Measurements from ENCODE around the gene SRPK1. TPM values are rescaled to one million over a fixed set of nuclear protein-coding genes. Genes with fewer than 3 reads are reported as not detected.

SRPK1 gene
- total RNA-seq, 1 experiment from 2014 or later = 46.9 TPM

DNA sequence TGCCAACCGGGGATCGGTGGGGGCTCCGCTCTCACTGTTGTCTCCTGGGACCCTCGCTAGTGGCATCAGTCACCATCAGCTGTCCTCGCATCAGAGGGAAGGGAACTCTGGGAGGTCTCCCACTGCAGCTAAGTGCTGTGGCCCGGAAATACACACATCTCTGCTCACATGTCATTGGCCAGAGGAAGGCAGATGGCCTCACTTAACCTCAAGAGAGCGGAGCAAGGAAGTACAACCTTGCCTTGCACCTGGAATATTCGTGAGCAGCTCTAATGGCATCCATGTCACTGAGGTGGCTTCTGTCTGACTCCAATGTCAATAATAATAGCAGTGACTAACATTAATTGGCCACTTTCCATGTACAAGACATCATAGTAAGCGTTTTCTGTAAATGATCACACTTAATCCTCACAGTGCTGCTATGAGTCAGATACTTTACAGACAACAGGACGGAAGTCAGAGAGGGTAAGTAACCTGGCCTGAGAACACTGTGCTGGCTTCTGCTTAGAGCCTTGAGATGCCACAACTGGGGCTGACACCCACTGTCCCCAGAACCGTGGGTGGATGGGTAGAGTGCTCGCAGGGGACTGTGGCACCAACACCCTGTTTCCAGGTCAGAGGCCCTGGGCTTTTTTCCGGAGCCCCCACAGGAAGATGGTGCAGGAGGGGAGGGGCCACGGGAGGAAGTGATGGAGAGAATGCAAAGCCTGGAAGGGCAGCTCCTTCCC, 109.8 kb downstream of the SRPK1 start:
- Histone ChIP-seq H3K27ac (no peak overlapping the region), H3K27me3 (replicated peaks) (no peaks in the 10 kb centered on the region), H3K4me3 (no peak overlapping the region), H3K4me1 (replicated peaks) (peaks cover 8% of the 10 kb centered on the region), H3K36me3 (no peaks in the 10 kb centered on the region), H3K9me3 (replicated peaks) (no peaks in the 10 kb centered on the region)
- DNase-seq (ENCODE audit: low read depth in 1 of 2, low spot score in 2 of 2) = no peak

DNA sequence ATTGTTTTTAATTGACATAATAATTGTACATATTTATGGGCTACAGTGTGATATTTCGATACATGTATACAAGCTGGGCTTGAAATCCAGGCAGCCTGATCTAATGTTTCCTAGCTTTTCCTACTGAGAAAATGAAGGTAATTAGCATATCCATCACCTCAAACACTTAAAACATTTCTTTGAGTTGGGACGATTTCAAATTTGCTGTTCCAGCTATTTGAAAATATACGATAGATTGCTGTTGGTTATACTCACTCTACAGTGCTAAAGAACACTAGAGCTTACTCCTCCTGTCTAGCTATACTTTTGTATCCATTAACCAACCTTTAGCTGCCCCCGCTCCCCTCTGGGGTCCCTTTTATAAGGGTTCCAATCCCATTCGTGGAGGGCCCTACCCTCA, 111.1 kb downstream of the SRPK1 start:
- no peaks in the 10 kb centered on the region for H3K36me3 ChIP-seq
- no peak overlapping the region for H3K27ac ChIP-seq
- no peaks in the 10 kb centered on the region for H3K27me3 ChIP-seq (replicated peaks)
- DNase-seq (ENCODE audit: low read depth in 1 of 2, low spot score in 2 of 2) = no peak
- no peaks in the 10 kb centered on the region for H3K9me3 ChIP-seq (replicated peaks)
- H3K4me3 ChIP-seq = no peak overlapping the region
- H3K4me1 ChIP-seq (replicated peaks) = peaks cover 13% of the 10 kb centered on the region

DNA sequence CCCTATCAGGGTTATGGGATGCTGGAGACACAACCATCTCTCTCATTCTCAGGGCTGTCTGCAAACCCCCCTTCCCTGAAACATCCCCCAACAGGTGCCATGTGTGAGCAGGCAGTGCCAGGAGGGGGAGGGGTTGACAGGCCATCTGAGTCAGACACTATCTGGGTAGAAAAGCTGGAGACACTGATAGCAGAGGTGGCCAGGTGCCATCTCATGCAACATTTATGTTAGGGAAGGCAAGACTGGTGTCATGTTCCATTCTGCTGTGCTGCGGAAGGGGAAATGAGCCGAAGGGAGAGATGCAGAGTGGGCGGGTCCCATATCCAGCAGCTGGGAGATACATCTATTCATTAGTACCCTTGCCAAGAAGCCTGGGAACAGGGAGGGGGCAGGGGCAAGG, 112.2 kb downstream of the SRPK1 start:
- Histone ChIP-seq H3K9me3 (replicated peaks) (no peaks in the 10 kb centered on the region), H3K36me3 (no peaks in the 10 kb centered on the region), H3K4me1 (replicated peaks) (peaks cover 13% of the 10 kb centered on the region), H3K4me3 (no peak overlapping the region), H3K27me3 (replicated peaks) (no peaks in the 10 kb centered on the region), H3K27ac (no peak overlapping the region)
- DNase-seq (ENCODE audit: low read depth in 1 of 2, low spot score in 2 of 2) = no peak

DNA sequence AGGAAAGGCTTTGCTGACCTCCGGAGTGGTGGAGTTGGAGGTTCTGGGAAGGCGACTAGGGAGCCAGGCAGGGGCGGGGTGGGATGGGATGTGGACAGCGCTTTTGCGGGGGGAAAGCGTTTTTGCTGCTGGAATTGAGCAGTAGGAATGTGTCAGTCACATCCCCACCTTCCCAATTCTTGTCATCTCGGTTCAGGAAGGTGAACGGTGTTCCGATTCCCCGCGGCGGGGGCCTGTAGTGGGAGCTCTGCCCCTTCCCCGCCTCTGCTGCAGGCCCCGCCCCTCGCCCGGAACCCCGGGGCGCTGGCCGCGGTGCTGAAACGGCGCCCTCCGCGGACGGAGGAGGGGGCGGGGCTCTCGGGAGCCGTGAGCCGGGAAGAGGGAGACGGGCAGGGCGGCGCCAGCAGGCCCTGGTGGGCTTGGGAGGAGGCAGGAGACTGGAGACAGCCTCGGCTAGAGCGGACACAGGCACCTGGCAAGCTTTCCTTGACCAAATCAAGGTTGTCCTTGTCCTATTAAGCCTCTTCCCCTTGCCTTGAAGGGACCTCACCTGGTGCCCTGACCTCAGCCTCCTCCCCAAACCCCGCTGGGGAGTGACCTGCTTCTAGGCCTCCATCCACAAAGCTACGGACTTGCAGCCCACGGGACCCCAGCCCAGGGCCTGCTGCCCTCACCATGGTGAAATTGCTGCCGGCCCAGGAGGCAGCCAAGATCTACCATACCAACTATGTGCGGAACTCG, 115.7 kb downstream of the SRPK1 start, which contains the start of gene LHFPL5:
LHFPL5 (plus strand) TSS at position 357 of the 741 bp plus-strand sequence; CDS start at position 676, 319 bp downstream.
- H3K9me3 ChIP-seq (replicated peaks) = no peaks in the 10 kb centered on the region
- no peaks in the 10 kb centered on the region for H3K27me3 ChIP-seq (replicated peaks)
- no peak within 1 kb of the TSS for H3K4me3 ChIP-seq
- H3K27ac ChIP-seq = no peak within 1 kb of the TSS
- DNase-seq (ENCODE audit: low read depth in 1 of 2, low spot score in 2 of 2) = peak in 1 of 2 experiments; percentile 42
- peaks cover 5% of the 10 kb centered on the region for H3K4me1 ChIP-seq (replicated peaks)
- H3K36me3 ChIP-seq = no peaks in the 10 kb centered on the region

DNA sequence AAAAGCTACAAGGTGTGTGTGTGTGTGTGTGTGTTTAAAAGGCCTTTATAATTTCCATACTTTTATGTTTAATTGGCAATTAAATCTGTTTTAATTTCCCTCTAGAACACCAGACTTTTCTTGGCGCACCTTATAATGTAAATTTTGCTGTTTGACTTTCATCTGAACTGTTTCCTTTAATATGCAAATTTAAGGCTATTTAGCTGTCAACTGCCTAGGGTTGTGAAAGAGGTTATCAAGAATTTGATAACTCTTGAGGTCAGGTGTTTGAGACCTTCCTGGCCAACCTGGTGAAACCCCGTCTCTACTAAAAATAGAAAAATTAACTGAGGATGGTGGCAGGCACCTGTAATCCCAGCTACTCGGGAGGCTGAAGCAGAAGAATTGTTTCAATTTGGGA, 119.8 kb downstream of the SRPK1 start:
- DNase-seq (ENCODE audit: low read depth in 1 of 2, low spot score in 2 of 2) = no peak
- Histone ChIP-seq H3K27ac (no peak overlapping the region), H3K27me3 (replicated peaks) (no peaks in the 10 kb centered on the region), H3K4me3 (no peak overlapping the region), H3K4me1 (replicated peaks) (peaks cover 5% of the 10 kb centered on the region), H3K36me3 (no peaks in the 10 kb centered on the region), H3K9me3 (replicated peaks) (no peaks in the 10 kb centered on the region)

DNA sequence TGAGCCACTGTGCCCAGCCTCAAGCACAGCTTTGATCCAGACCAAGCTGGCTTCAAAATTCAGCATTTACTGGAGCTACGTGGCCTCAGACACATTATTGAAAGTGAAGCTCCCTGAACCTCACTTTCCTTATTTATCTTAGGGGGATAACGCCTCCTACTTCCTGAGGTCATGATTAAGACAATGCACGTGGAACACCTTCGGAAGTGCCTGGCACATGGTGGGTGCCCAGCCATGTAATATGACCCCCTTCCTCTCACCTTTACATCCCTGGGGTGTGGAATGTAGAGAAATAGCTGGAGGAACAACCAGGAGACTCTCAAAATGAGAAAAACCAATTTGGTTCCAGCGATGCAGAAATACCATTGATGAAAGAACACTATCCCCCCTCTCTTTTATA, 122.2 kb downstream of the SRPK1 start:
- Histone ChIP-seq H3K36me3 (no peaks in the 10 kb centered on the region), H3K27me3 (replicated peaks) (peaks cover under 1% of the 10 kb centered on the region; the same call in 1 of the 2 replicates), H3K4me1 (replicated peaks) (no peaks in the 10 kb centered on the region), H3K4me3 (no peak overlapping the region), H3K27ac (no peak overlapping the region), H3K9me3 (replicated peaks) (no peaks in the 10 kb centered on the region)
- DNase-seq (ENCODE audit: low read depth in 1 of 2, low spot score in 2 of 2) = no peak

DNA sequence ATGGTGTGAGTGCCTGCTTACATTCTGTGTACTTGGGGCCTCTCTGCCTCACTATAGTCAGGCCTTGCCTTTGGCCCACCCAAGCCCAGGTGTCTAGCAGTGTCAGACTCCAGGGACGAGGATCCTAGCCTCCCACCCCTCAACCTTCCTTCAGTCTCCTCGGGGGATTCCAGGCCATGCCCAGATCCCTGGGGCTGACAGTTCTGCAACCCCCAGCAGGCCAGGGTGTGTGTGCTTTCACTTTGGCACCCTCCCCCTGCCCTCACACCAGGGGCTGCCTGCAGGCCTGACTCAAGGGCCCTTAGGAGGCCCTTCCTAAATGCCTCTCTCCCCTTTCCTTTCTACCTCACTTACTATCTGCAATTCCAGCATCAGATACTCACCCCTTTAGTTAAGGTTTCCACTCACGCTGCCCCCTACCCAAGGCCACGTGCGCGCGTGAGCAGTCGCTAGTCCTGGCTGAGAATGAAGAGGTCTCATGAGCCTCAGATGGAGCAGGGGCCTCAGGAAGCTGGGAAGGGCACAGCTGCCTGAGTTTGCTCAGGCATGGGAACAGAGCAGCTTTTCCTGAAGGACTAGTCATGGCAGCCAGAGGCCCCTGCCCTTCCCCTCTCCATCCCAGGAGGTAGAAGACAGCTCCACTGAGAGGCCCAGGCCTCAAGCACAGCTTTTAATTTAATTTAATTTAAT, 122.9 kb downstream of the SRPK1 start:
- H3K4me3 ChIP-seq = no peak overlapping the region
- no peak for DNase-seq (ENCODE audit: low read depth in 1 of 2, low spot score in 2 of 2)
- no peak overlapping the region for H3K27ac ChIP-seq
- no peaks in the 10 kb centered on the region for H3K9me3 ChIP-seq (replicated peaks)
- H3K36me3 ChIP-seq = no peaks in the 10 kb centered on the region
- no peaks in the 10 kb centered on the region for H3K4me1 ChIP-seq (replicated peaks)
- H3K27me3 ChIP-seq (replicated peaks) = peaks cover 4% of the 10 kb centered on the region; the same call in 1 of the 2 replicates

DNA sequence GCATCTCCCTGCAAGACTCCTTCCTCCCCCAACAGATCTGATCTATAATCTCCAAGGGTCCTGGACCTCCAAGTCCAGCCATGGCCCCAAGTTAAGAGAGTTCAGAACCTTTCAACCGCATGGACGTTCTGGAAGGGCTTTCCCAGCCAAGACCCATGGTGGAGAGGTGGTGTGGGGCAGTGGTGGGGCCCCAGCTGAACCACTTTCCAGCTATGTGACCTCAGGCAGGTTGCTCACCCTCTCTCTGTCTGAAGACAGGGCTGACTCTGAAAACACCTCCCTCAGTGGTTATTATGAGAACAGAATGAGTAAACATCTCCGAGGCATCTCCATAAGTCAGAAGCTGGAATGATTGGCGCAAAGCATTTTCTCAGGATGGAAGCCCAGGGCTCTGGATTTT, 124.7 kb downstream of the SRPK1 start:
- H3K36me3 ChIP-seq = no peaks in the 10 kb centered on the region
- H3K4me1 ChIP-seq (replicated peaks) = no peaks in the 10 kb centered on the region
- peaks cover 4% of the 10 kb centered on the region; the same call in 1 of the 2 replicates for H3K27me3 ChIP-seq (replicated peaks)
- H3K4me3 ChIP-seq = no peak overlapping the region
- no peak overlapping the region for H3K27ac ChIP-seq
- no peak for DNase-seq (ENCODE audit: low read depth in 1 of 2, low spot score in 2 of 2)
- no peaks in the 10 kb centered on the region for H3K9me3 ChIP-seq (replicated peaks)

DNA sequence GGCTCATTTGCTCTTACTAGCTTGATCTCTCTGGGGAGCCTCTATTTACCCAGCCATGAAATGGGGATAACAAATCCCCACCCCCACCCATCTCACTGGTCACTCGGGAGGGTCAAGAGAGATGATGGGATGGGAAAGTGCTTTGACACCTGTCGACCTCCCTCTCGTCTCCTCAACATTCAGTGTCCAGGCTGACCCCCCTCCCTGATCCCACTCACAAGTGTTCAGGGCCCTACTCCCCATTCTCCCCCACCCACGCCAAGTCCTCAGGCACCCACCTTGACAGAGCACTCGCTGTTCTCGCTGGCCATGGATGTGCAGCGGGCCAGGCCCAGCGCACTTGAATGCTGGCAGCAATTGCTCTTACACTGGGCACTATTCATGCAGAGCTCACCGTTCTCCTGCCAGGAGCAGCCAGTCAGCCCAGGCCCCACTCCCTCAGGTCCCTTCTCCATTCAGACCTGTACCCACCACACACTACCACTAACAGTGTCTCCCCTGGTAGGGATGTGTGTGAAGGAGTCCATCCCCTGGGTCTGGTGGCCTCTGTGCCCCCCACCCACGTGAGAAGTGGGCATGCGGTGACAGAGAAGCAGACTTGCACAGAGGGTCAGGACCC, 125.3 kb downstream of the SRPK1 start:
- Histone ChIP-seq H3K27ac (no peak overlapping the region), H3K27me3 (replicated peaks) (peaks cover 5% of the 10 kb centered on the region; the same call in 1 of the 2 replicates), H3K4me1 (replicated peaks) (no peaks in the 10 kb centered on the region), H3K9me3 (replicated peaks) (no peaks in the 10 kb centered on the region), H3K36me3 (no peaks in the 10 kb centered on the region), H3K4me3 (no peak overlapping the region)
- no peak for DNase-seq (ENCODE audit: low read depth in 1 of 2, low spot score in 2 of 2)

DNA sequence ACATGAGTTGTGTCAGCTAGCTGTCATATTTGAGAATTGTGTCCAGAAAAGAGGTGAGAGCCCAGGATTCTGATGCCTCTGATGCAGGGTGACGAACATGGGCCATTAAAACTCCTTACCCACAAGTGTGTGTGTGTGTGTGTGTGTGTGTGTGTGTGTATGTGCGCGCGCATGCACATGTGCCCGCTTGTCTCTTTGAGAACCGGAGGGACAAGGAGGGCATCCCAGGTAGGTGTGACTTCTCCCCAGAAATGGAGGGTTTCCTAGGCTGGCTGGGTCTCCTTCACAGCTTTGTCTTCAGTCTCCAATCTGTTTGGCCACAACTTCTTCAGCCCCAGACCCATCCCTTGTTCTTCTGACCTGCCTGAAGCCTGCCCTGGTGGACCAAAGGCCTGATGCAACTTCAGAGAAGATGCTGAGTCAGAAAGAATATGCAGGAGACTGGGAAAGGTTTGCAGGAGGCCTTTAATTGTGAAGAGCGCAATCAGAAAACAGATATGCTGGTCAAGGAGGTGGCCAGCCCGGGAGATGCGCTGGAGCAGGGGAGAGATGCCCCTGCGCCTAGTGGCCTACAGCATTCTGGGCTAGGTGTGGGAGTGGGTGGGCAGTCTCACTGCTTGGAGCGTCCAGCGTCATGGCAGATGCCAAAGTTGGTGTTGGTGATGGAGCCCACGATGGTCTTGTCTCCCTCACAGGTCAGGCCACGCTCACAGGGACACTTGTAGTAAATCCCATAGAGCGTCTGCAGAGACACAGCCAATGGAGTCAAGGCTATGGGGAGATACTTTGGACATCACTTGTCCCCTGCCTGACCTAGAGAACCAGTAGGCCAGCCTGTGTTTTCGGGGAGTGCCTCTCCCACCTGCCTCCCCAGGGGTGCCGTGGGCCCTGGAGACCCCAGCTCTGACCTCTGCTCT, 126.1 kb downstream of the SRPK1 start:
- H3K27ac ChIP-seq = no peak overlapping the region
- H3K9me3 ChIP-seq (replicated peaks) = no peaks in the 10 kb centered on the region
- DNase-seq (ENCODE audit: low read depth in 1 of 2, low spot score in 2 of 2) = no peak
- no peak overlapping the region for H3K4me3 ChIP-seq
- H3K27me3 ChIP-seq (replicated peaks) = peaks cover 11% of the 10 kb centered on the region
- no peaks in the 10 kb centered on the region for H3K4me1 ChIP-seq (replicated peaks)
- H3K36me3 ChIP-seq = no peaks in the 10 kb centered on the region

DNA sequence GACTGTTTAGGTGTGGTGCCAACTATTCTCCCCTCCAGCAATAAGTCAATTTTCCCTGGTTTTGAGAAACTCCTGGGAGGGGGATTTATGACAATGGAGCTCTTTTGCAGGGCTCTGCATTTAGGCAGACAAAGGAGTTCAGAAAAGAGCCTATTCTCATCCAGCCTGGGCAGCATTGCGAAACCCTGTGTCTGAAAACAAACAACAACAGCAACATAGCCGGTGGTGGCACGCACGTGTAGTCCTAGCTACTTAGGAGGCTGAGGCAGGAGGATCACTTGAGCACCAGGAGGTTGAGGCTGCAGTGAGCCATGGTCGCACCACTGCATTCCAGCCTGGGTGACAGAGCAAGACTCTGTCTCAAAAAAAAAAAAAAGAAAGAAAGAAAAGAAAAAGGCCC, 130.2 kb downstream of the SRPK1 start:
- Histone ChIP-seq H3K9me3 (replicated peaks) (peaks cover 4% of the 10 kb centered on the region; the same call in 1 of the 2 replicates), H3K36me3 (no peaks in the 10 kb centered on the region), H3K4me3 (no peak overlapping the region), H3K27ac (no peak overlapping the region), H3K27me3 (replicated peaks) (peaks cover 43% of the 10 kb centered on the region), H3K4me1 (replicated peaks) (no peaks in the 10 kb centered on the region)
- no peak for DNase-seq (ENCODE audit: low read depth in 1 of 2, low spot score in 2 of 2)

DNA sequence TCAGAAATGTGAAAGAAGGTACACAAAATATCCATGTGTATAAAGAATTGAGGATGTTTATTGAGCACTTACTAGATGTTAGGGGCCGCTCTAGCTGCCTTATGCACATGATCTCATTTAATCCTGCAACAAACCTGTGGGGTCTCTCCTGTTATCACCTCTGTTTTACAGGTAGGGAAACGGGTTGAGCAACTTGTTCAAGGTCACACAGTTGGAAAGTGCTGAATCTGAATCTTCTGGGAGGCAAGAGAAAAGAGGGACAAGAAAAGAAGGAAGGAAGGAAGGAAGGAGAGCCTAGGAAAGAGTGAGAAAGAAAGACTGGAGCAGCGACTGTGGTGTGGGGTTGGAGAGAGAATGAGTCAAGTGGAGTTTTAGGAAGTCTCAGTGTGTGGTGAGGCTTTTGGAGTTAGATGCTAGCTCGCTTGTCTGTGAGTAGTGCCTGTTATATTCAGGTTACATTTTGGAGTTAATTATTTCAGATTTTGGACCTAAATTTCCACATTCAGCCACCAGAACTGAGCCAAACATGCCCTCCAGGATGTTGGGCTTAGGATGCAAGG, 132.4 kb downstream of the SRPK1 start:
- Histone ChIP-seq H3K4me3 (no peak overlapping the region), H3K4me1 (replicated peaks) (no peaks in the 10 kb centered on the region), H3K27ac (no peak overlapping the region), H3K36me3 (no peaks in the 10 kb centered on the region), H3K9me3 (replicated peaks) (peaks cover 4% of the 10 kb centered on the region; the same call in 1 of the 2 replicates), H3K27me3 (replicated peaks) (peaks cover 41% of the 10 kb centered on the region)
- DNase-seq (ENCODE audit: low read depth in 1 of 2, low spot score in 2 of 2) = no peak

All from SJSA1 (cell line).